Left ventricle myocardium inferior (tissue), 1 donor: ENCODE data around the gene ZNF143. TPM values are rescaled to one million over a fixed set of nuclear protein-coding genes. Genes with fewer than 3 reads are reported as not detected.

Experiments used
- DNase-seq: peaks from one replicate; pipeline ENCODE4 v3.0.0-alpha.2; 2020
- H3K27ac ChIP-seq: fragments of 200-600 bp; replicated peaks from 2 replicates; pipeline ENCODE4 v1.8.0; 2021
- H3K27me3 ChIP-seq: fragments of 200-600 bp; 2 replicates; pipeline ENCODE4 v1.8.0; 2021; ENCODE audit warnings: low read depth
- H3K36me3 ChIP-seq: fragments of 200-600 bp; 2 replicates; pipeline ENCODE4 v1.8.0; 2021
- H3K4me1 ChIP-seq: fragments of 200-600 bp; 2 replicates; pipeline ENCODE4 v1.8.0; 2021
- H3K4me3 ChIP-seq: fragments of 200-600 bp; 2 replicates; pipeline ENCODE4 v1.8.0; 2021; ENCODE audit warnings: mild to moderate bottlenecking, moderate library complexity
- H3K9me3 ChIP-seq: fragments of 200-600 bp; replicated peaks from 2 replicates; pipeline ENCODE4 v1.8.0; 2021
- intact Hi-C: fragments of 100-400 bp; cut with micrococcal nuclease; formaldehyde crosslinking; loops from one replicate; pipeline ENCODE4 v1.11.0; 2022
- total RNA-seq: library from RNA; stranded (reverse); fragmentation: NEBNext Ultra II Directional; extraction: Animal tissue kit (Norgen Biotek cat#: 25700); gene quantifications from one replicate; pipeline ENCODE4 v1.2.1, GENCODE V29; 2021
- TF ChIP-seq, protein P1 (sequence below): fragments of 200-600 bp; IDR thresholded peaks from 2 replicates; pipeline ENCODE4 v1.8.0; 2021; ENCODE audit warnings: antibody characterized with exemption, mild to moderate bottlenecking, borderline replicate concordance
- donor health status: DM: no; HTN: yes; CAD: no; lungs with severe emphysema.

ZNF143 gene
- total RNA-seq, 1 donor from 2014 or later, result 21.7 TPM

DNA sequence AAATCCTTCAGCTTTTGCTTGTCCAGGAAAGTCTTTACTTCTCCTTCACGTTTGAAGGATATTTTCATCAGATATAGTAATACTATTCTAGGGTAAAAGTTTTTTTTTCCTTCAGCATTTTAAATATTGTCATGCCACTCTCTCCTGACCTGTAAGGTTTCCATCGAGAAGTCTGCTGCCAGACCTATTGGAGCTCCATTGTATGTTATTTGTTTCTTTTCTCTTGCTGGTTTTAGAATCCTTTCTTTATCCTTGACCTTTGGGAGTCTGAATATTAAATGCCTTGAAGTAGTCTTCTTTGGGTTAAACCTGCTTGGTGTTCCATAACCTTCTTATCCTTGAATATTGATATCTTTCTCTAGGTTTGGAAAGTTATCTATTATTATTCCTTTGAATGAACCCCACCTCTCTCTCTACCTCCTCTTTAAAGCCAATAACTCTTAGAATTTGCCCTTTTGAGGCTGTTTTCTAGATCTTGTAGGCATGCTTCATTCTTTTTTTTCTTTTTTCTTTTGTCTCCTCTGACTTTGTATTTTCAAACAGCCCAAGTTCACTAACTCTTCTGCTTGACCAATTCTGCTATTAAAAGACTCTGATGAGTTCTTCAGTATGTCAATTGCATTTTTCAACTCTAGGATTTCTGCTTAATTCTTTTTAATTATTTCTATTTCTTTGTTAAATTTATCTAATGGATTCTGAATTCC is 100.6 kb downstream of the ZNF143 start:
- H3K9me3 ChIP-seq, result peaks cover 25% of the 10 kb centered on the region
- no peak for DNase-seq
- no peak overlapping the region for H3K27ac ChIP-seq
- H3K4me1 ChIP-seq, result peaks cover 26% of the 10 kb centered on the region
- TF ChIP-seq, protein P1, sequence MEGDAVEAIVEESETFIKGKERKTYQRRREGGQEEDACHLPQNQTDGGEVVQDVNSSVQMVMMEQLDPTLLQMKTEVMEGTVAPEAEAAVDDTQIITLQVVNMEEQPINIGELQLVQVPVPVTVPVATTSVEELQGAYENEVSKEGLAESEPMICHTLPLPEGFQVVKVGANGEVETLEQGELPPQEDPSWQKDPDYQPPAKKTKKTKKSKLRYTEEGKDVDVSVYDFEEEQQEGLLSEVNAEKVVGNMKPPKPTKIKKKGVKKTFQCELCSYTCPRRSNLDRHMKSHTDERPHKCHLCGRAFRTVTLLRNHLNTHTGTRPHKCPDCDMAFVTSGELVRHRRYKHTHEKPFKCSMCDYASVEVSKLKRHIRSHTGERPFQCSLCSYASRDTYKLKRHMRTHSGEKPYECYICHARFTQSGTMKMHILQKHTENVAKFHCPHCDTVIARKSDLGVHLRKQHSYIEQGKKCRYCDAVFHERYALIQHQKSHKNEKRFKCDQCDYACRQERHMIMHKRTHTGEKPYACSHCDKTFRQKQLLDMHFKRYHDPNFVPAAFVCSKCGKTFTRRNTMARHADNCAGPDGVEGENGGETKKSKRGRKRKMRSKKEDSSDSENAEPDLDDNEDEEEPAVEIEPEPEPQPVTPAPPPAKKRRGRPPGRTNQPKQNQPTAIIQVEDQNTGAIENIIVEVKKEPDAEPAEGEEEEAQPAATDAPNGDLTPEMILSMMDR, result no peak
- H3K4me3 ChIP-seq, result no peak overlapping the region
- peaks cover 6% of the 10 kb centered on the region for H3K36me3 ChIP-seq
- no peaks in the 10 kb centered on the region for H3K27me3 ChIP-seq
- intact Hi-C loops, result no loop called here

DNA sequence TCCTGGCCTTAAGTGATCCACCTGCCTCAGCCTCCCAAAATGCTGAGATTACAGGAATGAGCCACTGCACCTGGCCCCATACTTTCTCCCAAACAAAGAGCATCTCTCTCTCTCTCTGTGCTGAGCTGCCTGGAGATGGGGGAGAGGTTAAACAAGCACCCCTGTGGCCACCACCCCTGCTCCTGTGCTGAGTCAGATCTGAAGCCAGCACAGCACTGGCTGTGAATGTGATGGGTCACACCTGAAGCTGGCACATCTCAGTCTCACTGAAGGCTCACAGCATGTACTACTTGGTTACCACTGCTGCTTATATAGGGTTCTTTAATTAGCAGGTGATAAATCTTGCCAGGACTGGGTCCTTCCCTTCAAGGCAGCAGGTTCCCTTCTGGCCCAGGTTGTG is 101.9 kb downstream of the ZNF143 start:
- Histone ChIP-seq H3K4me3 (no peak overlapping the region), H3K27me3 (no peaks in the 10 kb centered on the region), H3K9me3 (peaks cover 25% of the 10 kb centered on the region), H3K36me3 (peaks cover 6% of the 10 kb centered on the region), H3K27ac (peak overlapping the region; percentile 98), H3K4me1 (peaks cover 36% of the 10 kb centered on the region)
- DNase-seq, result no peak
- intact Hi-C loops, result no loop called here
- TF ChIP-seq, protein P1, result no peak

DNA sequence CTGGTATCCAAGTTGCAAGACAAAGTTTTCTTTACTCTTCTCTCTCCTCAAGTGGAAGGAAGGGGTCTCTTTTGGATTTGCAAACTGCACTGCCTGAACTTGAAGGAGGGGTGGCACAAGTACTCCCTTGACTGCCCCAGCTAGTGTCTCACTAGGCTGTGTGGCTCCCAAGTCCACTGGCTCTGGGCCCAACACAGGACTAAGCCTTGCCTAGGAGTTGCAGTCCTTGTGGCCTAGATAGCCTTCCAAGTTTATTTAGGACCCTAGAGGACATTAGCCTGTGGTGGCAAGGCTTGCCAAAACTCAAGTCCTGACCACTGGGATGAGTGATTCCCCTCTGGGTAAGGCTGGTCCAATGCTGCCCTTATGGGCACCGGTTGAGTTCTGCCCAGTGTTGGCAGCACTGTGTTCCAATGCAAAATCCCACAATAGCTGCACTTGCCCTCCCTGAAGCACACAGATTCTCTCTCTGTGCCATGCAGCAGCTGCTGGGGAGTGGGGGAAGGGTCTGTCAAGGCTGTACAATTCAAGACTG is 102.5 kb downstream of the ZNF143 start:
- TF ChIP-seq, protein P1, result no peak
- no peak overlapping the region for H3K4me3 ChIP-seq
- H3K27ac ChIP-seq, result peak overlapping the region; percentile 98
- peaks cover 42% of the 10 kb centered on the region for H3K4me1 ChIP-seq
- H3K9me3 ChIP-seq, result peaks cover 25% of the 10 kb centered on the region
- intact Hi-C loops, result no loop called here
- peaks cover 6% of the 10 kb centered on the region for H3K36me3 ChIP-seq
- no peak for DNase-seq
- no peaks in the 10 kb centered on the region for H3K27me3 ChIP-seq

DNA sequence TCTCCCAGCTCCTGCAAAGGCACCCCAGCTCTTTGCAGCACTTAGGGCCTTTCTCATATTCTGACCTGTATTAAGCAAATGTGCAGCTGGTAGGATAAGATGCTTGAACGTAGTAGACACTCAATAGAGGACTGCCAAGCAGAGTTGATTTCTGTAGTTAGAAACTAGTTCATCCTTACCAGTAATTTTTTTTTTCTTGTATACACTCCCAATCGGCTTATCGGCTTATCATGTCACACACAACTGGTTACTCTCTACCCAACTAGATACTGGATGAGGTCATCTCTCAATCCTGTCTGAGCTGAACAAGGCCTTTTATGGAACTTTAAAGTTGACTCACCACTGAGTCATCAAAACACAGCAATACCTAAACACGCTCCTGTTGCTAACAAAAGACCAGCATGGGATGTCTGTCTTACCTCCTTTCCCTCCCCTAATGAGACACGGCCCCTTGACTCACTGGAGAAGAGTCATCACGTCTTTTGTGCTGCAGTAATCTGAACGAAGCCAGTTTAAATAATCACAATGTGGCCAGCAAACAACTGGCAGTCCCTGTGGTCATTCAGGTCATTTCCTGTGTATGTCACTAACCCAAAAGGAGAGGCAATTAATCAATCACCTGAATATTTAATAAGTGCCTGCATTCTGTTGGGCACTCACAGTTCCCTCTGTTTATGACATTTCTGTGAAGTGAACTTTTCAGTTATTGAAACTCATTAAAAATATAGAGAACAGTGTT is 105.2 kb downstream of the ZNF143 start:
- no peaks in the 10 kb centered on the region for H3K27me3 ChIP-seq
- H3K36me3 ChIP-seq, result peaks cover 3% of the 10 kb centered on the region
- H3K27ac ChIP-seq, result peak overlapping the region; percentile 98
- no peak for DNase-seq
- TF ChIP-seq, protein P1, result no peak
- H3K4me3 ChIP-seq, result no peak overlapping the region
- peaks cover 12% of the 10 kb centered on the region for H3K9me3 ChIP-seq
- intact Hi-C loops, result no loop called here
- H3K4me1 ChIP-seq, result peaks cover 61% of the 10 kb centered on the region

DNA sequence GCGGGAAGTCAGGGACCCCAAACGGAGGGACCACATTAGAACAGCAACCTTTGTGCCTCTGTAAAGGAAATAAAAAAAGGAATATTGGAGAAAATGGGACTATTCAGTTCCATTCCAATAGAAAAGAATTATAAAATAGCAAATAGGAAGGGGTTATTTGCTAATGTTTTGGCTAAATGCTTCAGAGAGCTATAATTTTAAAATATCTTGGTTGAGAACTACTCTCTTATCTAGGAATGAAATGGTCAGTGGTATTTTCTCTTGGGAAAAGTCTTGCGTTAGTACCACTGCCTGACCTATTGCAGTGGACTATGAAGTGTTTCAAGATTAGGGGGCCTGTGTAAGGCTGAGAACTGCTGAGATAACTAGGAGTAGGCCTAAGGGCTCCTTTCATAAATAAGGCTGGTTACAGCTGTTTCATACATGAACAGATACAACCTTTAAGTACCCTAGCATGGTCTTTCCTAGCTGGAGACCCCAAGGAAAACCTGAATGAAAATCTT is 105.8 kb downstream of the ZNF143 start:
- Histone ChIP-seq H3K4me1 (peaks cover 61% of the 10 kb centered on the region), H3K27me3 (no peaks in the 10 kb centered on the region), H3K27ac (peak overlapping the region; percentile 98), H3K36me3 (no peaks in the 10 kb centered on the region), H3K4me3 (no peak overlapping the region), H3K9me3 (peaks cover 6% of the 10 kb centered on the region)
- intact Hi-C loops, result no loop called here
- no peak for DNase-seq
- TF ChIP-seq, protein P1, result no peak
